HL-60 (cell line): Measurements from ENCODE around the gene UQCC3.
"Not testable (repeated sequence)": the region's sequence is repeated elsewhere in the genome, so short reads cannot be mapped to it uniquely, and the experiment has no call there.

Source experiments
- DNase-seq, 2 experiments: peaks; one replicate each; pipeline ENCODE4 v3.0.0-alpha.2; 2010 to 2020; ENCODE audit warnings: low read depth in 1 of 2, low spot score in 1 of 2
- H3K27ac ChIP-seq: fragments of 250-450 bp; sonication (Bioruptor Pico); replicated peaks from 2 replicates; pipeline ENCODE4 v1.5.1; 2020; ENCODE audit warnings: mild to moderate bottlenecking, moderate library complexity
- H3K27me3 ChIP-seq: fragments of 250-450 bp; sonication (Bioruptor Pico); 2 replicates; pipeline ENCODE4 v1.5.1; 2021; ENCODE audit warnings: mild to moderate bottlenecking, moderate library complexity; ENCODE audit not compliant: insufficient read depth, poor library complexity, severe bottlenecking
- H3K4me3 ChIP-seq: replicated peaks from 2 replicates; pipeline ENCODE4 v1.5.1; 2011; ENCODE audit warnings: mild to moderate bottlenecking, control low read depth, low read length; ENCODE audit not compliant: insufficient read depth
- CTCF ChIP-seq: IDR thresholded peaks from one replicate; pipeline ENCODE4 v1.5.1; 2011; ENCODE audit warnings: low read length, control low read depth, inconsistent platforms; ENCODE audit not compliant: insufficient read depth
- GABPA ChIP-seq: IDR thresholded peaks from 2 replicates; pipeline ENCODE4 v1.6.1; 2012; ENCODE audit warnings: low read depth
- POLR2AphosphoS5 ChIP-seq: IDR thresholded peaks from 2 replicates; pipeline ENCODE4 v1.6.1; 2012; ENCODE audit warnings: low read depth
- REST ChIP-seq: IDR thresholded peaks from 2 replicates; pipeline ENCODE4 v1.6.1; 2012; ENCODE audit warnings: low read depth; ENCODE audit not compliant: insufficient replicate concordance
- SPI1 ChIP-seq: IDR thresholded peaks from 2 replicates; pipeline ENCODE4 v1.6.1; 2012; ENCODE audit warnings: low read depth, mild to moderate bottlenecking, borderline replicate concordance

The UQCC3 gene

DNA sequence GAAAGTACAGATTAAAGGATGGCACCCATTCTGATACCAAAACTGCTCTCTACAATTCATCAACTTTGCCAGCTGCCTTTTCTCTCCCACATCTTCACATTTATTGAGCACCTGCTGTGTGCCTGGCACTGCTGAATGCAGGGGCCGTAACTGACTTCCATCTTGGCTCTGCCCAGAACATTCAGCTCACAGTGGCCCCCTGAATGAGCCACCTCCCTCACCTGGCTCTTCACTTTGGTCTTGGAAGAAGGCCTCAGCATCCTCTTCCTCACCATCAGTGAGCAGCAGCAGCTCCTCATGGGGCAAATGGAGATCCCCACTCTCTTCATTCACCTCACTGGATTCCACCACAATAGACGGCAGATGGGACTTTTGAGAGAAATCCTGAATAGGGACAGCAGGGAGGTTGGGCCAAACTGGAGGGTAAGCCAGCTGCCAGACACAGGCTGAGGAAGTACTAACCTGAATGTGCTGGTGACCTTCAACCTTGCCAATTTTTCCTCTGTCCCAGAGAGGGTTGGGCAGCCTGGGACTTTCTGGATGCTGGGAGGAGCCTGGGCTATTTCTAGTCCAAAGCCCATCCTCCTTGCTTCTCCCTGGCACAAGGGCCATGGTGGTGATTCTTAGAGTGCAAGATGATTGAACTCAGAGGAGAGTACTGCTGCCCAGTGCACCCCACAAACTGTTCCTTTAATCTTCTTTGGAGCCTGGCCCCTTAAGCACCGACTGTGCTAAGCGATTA lies 1.9 kb upstream of the UQCC3 start:
- Histone ChIP-seq H3K27me3 (no peaks in the 10 kb centered on the region), H3K27ac (no peak overlapping the region), H3K4me3 (no peak overlapping the region)
- no peak for TF ChIP-seq SPI1
- TF ChIP-seq REST: no peak
- no peak for TF ChIP-seq GABPA
- TF ChIP-seq CTCF: no peak
- no peak for TF ChIP-seq POLR2AphosphoS5
- no peak for DNase-seq

DNA sequence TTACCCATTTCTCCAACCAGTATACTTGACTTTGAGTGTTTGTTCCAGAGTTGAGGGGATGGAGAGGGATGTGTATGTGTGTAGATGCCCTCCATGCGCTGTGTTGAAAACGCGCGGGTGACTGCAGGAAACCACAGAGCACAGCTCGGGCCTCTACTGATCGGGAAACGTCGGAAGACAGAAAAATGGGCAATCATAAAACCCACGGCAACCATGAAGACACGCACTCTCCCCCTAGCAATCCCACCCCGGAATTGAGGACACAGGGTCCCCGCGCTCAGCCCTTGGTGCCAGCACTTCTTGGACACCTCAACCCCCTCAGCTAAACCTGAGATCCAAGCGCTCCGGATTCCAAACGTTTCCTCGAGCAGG lies 251 bp upstream of the UQCC3 start:
- H3K27me3 ChIP-seq: no peaks in the 10 kb centered on the region
- no peak for TF ChIP-seq REST
- no peak for TF ChIP-seq GABPA
- TF ChIP-seq POLR2AphosphoS5: no peak; the same call in 1 of the 2 replicates
- no peak for TF ChIP-seq SPI1
- peak overlapping the region; percentile 67 for H3K4me3 ChIP-seq
- peak overlapping the region; percentile 97 for H3K27ac ChIP-seq
- DNase-seq: no peak

DNA sequence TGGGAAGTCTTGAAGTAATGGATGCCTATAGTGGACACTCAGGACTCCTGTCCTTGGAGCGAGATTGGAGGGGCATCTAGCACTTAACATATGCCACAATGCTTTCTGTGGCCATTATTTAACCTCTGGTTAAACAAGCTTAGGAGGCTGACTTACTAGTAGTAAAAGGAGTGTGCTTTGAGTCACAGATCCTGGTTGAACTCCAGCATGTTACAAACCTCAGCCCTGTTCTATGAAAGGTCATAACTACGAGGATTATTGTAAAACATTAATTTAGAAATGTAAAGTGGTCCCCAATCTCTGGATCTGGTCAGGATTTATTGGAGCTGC lies 1.7 kb downstream of the UQCC3 start:
- no peak for TF ChIP-seq SPI1
- TF ChIP-seq REST: no peak
- no peak for TF ChIP-seq GABPA
- no peak for TF ChIP-seq POLR2AphosphoS5
- TF ChIP-seq CTCF: no peak
- no peak for DNase-seq
- H3K27ac ChIP-seq: peak overlapping the region; percentile 97
- H3K27me3 ChIP-seq: no peaks in the 10 kb centered on the region
- H3K4me3 ChIP-seq: peak overlapping the region; percentile 67

- H3K4me3 ChIP-seq, H3K27me3 ChIP-seq, H3K27ac ChIP-seq, DNase-seq: not testable (repeated sequence)
Measured at GRCh38 chr11:62675415-62675814, 3.9 kb downstream of the UQCC3 start.
